ENCODE results near the gene MAN1A1. TPM values are rescaled to one million over a fixed set of nuclear protein-coding genes. Genes with fewer than 3 reads are reported as not detected.

Gene MAN1A1
- polyA plus RNA-seq, 1 experiment: 27.5 TPM

- no peaks in the 10 kb centered on the region for H3K9me3 ChIP-seq (ENCODE audit: control insufficient read depth, insufficient read depth, low read length)
- ChIA-PET CTCF (interaction anchor here (0.8 to 3.4 kb wide), 3 partner anchors 8 to 214 kb away, joined by 5 to 31 read pairs (median 14); no protein-coding TSS in a partner anchor), POLR2A (interaction anchor here (1.3 kb wide), 1 partner anchor 9 kb away, joined by 13 read pairs; no protein-coding TSS in a partner anchor)
- H3K27me3 ChIP-seq (ENCODE audit: control insufficient read depth, insufficient read depth, low read length): no peaks in the 10 kb centered on the region
- H3K4me3 ChIP-seq (ENCODE audit: low read depth, low read length): no peak overlapping the region
- TF ChIP-seq CTCF (IDR thresholded peaks at IDR 0.05; ENCODE audit: low read depth, low read length): no peak
- DNase-seq (ENCODE audit: low read depth, low spot score): no peak
- no peak overlapping the region for H3K27ac ChIP-seq (ENCODE audit: low read depth, low read length)
These were observed 212.1 kb downstream of the MAN1A1 start for GRCh38 chr6:119137194-119138072.

GRCh38 chr6:119134752-119135151, 214.8 kb downstream of the MAN1A1 start:
- no peak for DNase-seq (ENCODE audit: low read depth, low spot score)
- H3K27ac ChIP-seq (ENCODE audit: low read depth, low read length): no peak overlapping the region
- CTCF ChIA-PET: no interaction called here

GRCh38 chr6:119133400-119133799, 216.2 kb downstream of the MAN1A1 start:
- ChIA-PET POLR2A (no interaction called here), CTCF (interaction anchor here (3.5 kb wide), 1 partner anchor 14 kb away, joined by 35 read pairs; no protein-coding TSS in a partner anchor)
- no peak for TF ChIP-seq CTCF (IDR thresholded peaks at IDR 0.05; ENCODE audit: low read depth, low read length)
- H3K27me3 ChIP-seq (ENCODE audit: control insufficient read depth, insufficient read depth, low read length): no peaks in the 10 kb centered on the region
- H3K27ac ChIP-seq (ENCODE audit: low read depth, low read length): no peak overlapping the region
- no peaks in the 10 kb centered on the region for H3K9me3 ChIP-seq (ENCODE audit: control insufficient read depth, insufficient read depth, low read length)
- no peak for DNase-seq (ENCODE audit: low read depth, low spot score)
- no peak overlapping the region for H3K4me3 ChIP-seq (ENCODE audit: low read depth, low read length)

More at GRCh38 chr6:119134752-119135151, 214.8 kb downstream of the MAN1A1 start:
- no peaks in the 10 kb centered on the region for H3K27me3 ChIP-seq (ENCODE audit: control insufficient read depth, insufficient read depth, low read length)
- no peaks in the 10 kb centered on the region for H3K9me3 ChIP-seq (ENCODE audit: control insufficient read depth, insufficient read depth, low read length)
- H3K4me3 ChIP-seq (ENCODE audit: low read depth, low read length): no peak overlapping the region
- POLR2A ChIA-PET: no interaction called here
- no peak for TF ChIP-seq CTCF (IDR thresholded peaks at IDR 0.05; ENCODE audit: low read depth, low read length)

- ChIA-PET CTCF (interaction anchor here (0.8 to 3.5 kb wide), 3 partner anchors 15 to 168 kb away, joined by 4 to 35 read pairs (median 15); no protein-coding TSS in a partner anchor), POLR2A (no interaction called here)
- no peak overlapping the region for H3K27ac ChIP-seq (ENCODE audit: low read depth, low read length)
- no peaks in the 10 kb centered on the region for H3K27me3 ChIP-seq (ENCODE audit: control insufficient read depth, insufficient read depth, low read length)
- no peak overlapping the region for H3K4me3 ChIP-seq (ENCODE audit: low read depth, low read length)
- TF ChIP-seq CTCF (IDR thresholded peaks at IDR 0.05; ENCODE audit: low read depth, low read length): no peak
- no peaks in the 10 kb centered on the region for H3K9me3 ChIP-seq (ENCODE audit: control insufficient read depth, insufficient read depth, low read length)
- no peak for DNase-seq (ENCODE audit: low read depth, low spot score)
These were observed 217.1 kb downstream of the MAN1A1 start for GRCh38 chr6:119132261-119132981.
